ENCODE data around the gene RTEL1.

RTEL1 gene

DNA sequence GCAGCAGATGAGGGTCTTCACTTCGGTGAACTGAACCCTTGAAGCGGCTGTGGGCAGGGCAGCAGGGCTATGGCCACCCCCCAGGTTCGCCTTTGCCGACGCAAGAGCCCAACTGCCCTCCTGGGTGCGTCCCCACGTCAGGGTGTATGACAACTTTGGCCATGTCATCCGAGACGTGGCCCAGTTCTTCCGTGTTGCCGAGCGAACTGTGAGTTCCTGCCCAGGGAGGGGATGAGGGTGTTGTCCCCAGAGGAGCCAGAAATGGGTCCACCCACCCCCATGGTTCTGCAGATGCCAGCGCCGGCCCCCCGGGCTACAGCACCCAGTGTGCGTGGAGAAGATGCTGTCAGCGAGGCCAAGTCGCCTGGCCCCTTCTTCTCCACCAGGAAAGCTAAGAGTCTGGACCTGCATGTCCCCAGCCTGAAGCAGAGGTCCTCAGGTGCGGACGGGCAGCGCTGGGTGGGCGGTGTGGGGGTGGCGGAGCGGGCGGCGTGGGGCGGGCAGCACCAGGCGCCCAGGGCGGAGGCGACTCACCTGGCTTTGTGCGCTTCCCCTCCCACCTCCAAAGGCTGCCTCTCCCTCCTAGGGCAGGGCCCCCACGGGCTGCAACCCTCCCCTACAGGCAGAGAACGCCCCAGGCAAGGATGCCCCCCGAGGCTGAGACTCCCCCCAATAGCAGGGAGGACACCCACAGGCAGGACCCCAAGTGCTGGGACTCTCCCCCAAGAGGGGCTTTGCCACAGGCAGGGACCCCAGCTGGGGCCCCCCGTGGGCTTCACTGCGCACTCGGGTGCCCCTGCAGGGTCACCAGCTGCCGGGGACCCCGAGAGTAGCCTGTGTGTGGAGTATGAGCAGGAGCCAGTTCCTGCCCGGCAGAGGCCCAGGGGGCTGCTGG lies 32.1 kb downstream of the RTEL1 start:
- DNase-seq: no peak

DNA sequence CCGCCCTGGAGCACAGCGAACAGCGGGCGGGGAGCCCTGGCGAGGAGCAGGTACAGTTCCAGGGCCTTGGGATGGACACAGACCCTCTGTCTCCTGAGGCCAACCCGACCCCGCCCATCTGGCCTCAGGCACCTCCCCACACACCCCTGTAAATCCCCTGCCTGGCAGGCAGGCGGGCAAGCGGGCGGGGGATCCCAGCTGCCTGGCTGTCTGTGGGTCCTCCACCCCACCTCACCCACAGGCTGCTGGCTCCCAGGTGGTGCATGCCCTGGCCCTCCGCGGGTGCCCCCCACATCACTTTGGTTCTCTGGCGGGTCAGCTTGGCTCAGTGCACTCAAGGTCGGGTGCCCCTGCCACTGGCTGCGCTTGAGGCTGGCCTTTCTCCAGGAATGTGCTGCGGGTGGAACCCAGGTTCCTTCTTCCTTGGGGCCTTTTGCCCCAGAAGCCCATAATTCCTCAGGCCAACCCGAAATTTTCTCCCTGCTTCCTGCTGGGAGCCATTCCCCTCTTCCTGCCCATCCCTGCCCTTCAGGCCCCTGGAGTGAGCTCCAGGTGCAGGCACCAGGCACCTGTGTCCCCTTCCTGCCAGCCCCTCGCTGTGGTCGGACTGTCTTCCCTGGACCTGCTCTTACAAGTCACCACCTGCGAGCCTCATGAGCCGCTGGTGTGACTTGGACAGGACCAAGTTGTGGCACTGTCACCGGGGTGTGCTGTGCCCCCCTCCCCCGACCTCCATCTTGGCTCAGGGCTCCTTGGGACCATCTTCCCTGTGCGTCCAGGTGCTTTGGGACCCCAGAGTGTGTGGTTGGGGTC lies 33.0 kb downstream of the RTEL1 start:
- peak in 1 of 2 experiments; percentile 49 for DNase-seq

- no peak for DNase-seq
These were observed 33.8 kb downstream of the RTEL1 start for GRCh38 chr20:63691711-63692435.

GRCh38 chr20:63692436-63693082 lies 34.4 kb downstream of the RTEL1 start:
- DNase-seq: peak in 1 of 2 experiments; percentile 62

- no peak for DNase-seq
These were observed 35.1 kb downstream of the RTEL1 start for GRCh38 chr20:63693083-63693732.

- no peak for DNase-seq
These were observed 35.8 kb downstream of the RTEL1 start for GRCh38 chr20:63693733-63694583.

DNA sequence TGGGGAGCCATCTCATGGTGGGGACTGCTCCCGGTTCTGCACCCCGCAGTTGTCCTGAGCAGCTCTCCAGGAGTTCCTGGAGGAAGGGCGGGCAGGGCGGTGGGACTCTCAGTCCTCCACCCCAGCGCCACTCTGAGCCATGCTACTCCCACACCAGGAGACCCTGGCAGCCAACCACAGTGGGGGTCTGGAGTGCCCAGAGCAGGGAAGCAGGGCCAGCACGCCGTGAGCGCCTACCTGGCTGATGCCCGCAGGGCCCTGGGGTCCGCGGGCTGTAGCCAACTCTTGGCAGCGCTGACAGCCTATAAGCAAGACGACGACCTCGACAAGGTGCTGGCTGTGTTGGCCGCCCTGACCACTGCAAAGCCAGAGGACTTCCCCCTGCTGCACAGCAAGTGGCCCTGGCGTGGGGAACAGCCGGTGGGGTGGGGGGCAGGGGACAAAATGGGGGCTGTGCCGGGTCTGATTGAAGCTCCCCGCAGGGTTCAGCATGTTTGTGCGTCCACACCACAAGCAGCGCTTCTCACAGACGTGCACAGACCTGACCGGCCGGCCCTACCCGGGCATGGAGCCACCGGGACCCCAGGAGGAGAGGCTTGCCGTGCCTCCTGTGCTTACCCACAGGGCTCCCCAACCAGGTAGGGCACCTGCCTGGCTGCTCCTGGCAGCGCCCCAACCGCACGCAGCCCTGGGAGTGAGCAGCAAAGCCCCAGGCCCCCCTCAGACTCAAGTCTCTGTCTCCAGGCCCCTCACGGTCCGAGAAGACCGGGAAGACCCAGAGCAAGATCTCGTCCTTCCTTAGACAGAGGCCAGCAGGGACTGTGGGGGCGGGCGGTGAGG lies 36.7 kb downstream of the RTEL1 start:
- no peak for DNase-seq

GRCh38 chr20:63695424-63696305 lies 37.6 kb downstream of the RTEL1 start:
- no peak for DNase-seq

GRCh38 chr20:63696306-63696627 lies 38.2 kb downstream of the RTEL1 start:
- DNase-seq: no peak

GRCh38 chr20:63696628-63697356 lies 38.7 kb downstream of the RTEL1 start, which contains the start of gene TNFRSF6B:
Gene TNFRSF6B (plus strand): TSS chr20:63696652. CDS start chr20:63696768, 116 bp downstream.
- peak in 1 of 2 experiments; percentile 56 for DNase-seq

DNA sequence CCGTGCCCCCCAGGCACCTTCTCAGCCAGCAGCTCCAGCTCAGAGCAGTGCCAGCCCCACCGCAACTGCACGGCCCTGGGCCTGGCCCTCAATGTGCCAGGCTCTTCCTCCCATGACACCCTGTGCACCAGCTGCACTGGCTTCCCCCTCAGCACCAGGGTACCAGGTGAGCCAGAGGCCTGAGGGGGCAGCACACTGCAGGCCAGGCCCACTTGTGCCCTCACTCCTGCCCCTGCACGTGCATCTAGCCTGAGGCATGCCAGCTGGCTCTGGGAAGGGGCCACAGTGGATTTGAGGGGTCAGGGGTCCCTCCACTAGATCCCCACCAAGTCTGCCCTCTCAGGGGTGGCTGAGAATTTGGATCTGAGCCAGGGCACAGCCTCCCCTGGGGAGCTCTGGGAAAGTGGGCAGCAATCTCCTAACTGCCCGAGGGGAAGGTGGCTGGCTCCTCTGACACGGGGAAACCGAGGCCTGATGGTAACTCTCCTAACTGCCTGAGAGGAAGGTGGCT lies 39.3 kb downstream of the RTEL1 start:
- DNase-seq: no peak

DNA sequence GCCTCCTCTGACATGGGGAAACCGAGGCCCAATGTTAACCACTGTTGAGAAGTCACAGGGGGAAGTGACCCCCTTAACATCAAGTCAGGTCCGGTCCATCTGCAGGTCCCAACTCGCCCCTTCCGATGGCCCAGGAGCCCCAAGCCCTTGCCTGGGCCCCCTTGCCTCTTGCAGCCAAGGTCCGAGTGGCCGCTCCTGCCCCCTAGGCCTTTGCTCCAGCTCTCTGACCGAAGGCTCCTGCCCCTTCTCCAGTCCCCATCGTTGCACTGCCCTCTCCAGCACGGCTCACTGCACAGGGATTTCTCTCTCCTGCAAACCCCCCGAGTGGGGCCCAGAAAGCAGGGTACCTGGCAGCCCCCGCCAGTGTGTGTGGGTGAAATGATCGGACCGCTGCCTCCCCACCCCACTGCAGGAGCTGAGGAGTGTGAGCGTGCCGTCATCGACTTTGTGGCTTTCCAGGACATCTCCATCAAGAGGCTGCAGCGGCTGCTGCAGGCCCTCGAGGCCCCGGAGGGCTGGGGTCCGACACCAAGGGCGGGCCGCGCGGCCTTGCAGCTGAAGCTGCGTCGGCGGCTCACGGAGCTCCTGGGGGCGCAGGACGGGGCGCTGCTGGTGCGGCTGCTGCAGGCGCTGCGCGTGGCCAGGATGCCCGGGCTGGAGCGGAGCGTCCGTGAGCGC lies 39.9 kb downstream of the RTEL1 start:
- no peak for DNase-seq

DNA sequence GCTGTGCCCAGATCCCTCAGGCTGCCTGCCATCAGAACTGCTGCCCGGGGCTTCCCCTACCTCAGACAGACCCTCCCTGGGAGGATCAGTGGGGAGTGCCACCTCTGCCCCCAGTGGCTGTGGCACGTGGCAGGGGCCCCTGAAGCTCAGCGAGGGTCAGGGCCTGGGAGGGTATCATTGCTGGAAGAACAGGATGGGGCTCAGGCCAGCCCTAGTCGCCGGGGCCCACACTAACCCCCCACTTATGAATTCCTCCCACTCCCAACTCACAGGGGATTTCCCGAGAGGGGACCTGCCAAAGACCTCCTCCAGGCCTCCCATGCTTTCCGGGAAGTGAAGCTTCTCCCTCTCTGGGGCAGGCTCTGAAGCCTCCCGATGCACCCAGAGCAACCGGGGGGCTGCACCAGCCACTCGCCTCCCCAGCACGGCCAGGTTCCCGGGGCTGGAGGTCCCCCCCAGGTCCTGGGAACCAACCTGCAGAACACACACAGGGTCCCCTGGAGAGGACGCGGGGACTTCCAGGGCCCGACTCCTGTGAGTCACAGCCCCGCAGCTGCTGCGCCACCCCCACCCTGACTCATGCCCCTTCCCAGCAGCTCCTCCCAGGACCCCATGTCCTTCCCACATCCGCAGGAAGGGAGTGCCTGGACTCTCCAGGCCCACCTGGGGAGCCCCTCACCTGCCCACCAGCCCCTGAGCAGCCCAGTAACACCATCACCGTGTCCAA lies 40.8 kb downstream of the RTEL1 start:
- no peak for DNase-seq

GRCh38 chr20:63699466-63700198 lies 41.5 kb downstream of the RTEL1 start:
- no peak for DNase-seq

- DNase-seq: no peak
These were observed 42.3 kb downstream of the RTEL1 start for GRCh38 chr20:63700199-63701050.

Measured in NCI-H526 (cell line).